DND-41 (cell line): ENCODE measurements around the gene GANAB.

Experiments
- EZH2 ChIP-seq: IDR thresholded peaks from 3 replicates; pipeline ENCODE4 v1.6.1; 2012; ENCODE audit warnings: borderline replicate concordance, low read depth, mild to moderate bottlenecking, moderate library complexity, low read length, inconsistent platforms; ENCODE audit not compliant: severe bottlenecking
- TF ChIP-seq, protein P1 (sequence below): IDR thresholded peaks from 2 replicates; pipeline ENCODE4 v1.5.1; 2012; ENCODE audit warnings: borderline replicate concordance, low read length, moderate library complexity, mild to moderate bottlenecking; ENCODE audit not compliant: poor library complexity, severe bottlenecking; ENCODE audit errors: extremely low read depth

DNA sequence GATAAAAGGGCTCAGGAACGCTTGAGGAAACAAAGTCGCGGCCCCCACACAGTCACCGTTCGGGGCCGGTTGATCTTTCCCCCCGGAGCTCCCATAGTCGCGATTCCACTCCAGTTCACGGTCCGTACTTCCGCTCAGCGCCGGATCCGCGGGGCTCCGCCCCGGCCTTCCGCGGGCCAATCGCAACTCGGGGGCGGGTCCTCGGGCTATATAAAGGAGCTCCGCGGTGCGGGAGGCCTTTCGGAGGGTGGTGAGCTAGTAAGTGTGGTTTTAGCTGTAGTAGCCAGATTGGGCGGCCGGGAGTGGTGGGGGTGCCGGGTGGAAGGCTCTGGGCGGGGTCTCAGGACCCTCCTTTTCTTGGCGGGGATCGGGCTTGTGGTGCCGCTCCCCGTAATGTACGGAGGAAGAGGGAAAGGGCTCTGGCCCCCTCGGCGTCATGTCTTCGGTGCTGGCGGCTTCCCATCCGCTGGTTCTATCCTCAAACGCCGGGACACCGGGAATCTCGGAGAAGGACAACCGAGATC lies 18.7 kb upstream of the GANAB start, which contains the start of the genes C11orf98 and CSKMT:
- TF ChIP-seq, protein P1, sequence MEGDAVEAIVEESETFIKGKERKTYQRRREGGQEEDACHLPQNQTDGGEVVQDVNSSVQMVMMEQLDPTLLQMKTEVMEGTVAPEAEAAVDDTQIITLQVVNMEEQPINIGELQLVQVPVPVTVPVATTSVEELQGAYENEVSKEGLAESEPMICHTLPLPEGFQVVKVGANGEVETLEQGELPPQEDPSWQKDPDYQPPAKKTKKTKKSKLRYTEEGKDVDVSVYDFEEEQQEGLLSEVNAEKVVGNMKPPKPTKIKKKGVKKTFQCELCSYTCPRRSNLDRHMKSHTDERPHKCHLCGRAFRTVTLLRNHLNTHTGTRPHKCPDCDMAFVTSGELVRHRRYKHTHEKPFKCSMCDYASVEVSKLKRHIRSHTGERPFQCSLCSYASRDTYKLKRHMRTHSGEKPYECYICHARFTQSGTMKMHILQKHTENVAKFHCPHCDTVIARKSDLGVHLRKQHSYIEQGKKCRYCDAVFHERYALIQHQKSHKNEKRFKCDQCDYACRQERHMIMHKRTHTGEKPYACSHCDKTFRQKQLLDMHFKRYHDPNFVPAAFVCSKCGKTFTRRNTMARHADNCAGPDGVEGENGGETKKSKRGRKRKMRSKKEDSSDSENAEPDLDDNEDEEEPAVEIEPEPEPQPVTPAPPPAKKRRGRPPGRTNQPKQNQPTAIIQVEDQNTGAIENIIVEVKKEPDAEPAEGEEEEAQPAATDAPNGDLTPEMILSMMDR = no peak
- no peak for TF ChIP-seq EZH2
